ENCODE data around the gene DCLK1.

Gene DCLK1

DNA sequence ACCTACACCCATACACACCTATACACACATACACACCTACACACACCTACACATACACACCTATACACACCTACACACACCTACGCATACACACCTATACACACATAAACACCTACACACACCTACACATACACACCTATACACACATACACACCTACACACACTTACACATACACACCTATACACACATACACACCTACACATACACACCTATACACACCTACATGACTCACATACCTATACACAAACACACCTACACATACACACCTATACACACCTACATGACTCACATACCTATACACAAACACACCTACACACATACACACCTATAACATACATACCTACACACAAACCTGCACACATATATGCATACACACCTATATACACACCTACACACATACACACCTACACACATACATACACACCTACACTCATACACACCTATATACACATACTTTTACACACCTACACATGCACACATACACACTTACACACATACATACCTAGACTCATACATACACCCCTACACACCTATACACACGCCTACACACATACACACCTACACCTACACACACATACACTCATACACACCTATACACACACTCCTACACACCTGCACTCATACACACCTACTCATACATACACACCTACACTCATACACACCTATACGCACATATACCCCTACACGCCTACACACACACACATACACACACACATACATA, 368.0 kb downstream of the DCLK1 start:
- Histone ChIP-seq H3K36me3 (ENCODE audit: insufficient read depth) (no peaks in the 10 kb centered on the region), H4K20me1 (ENCODE audit: insufficient read depth) (no peaks in the 10 kb centered on the region), H3K27ac (no peak overlapping the region), H3K4me2 (no peak overlapping the region), H3K79me2 (ENCODE audit: insufficient read depth, low read depth) (no peaks in the 10 kb centered on the region), H3K4me3 (IDR thresholded peaks at IDR 0.05; ENCODE audit: insufficient read depth, low read depth, low read length) (no peak overlapping the region), H3K9ac (no peak overlapping the region), H2AFZ (ENCODE audit: low read depth) (no peak overlapping the region), H3K4me1 (ENCODE audit: low read depth, poor library complexity, severe bottlenecking) (peaks cover 11% of the 10 kb centered on the region), H3K27me3 (ENCODE audit: insufficient read depth, low read depth) (no peaks in the 10 kb centered on the region)
- TF ChIP-seq, protein P1, sequence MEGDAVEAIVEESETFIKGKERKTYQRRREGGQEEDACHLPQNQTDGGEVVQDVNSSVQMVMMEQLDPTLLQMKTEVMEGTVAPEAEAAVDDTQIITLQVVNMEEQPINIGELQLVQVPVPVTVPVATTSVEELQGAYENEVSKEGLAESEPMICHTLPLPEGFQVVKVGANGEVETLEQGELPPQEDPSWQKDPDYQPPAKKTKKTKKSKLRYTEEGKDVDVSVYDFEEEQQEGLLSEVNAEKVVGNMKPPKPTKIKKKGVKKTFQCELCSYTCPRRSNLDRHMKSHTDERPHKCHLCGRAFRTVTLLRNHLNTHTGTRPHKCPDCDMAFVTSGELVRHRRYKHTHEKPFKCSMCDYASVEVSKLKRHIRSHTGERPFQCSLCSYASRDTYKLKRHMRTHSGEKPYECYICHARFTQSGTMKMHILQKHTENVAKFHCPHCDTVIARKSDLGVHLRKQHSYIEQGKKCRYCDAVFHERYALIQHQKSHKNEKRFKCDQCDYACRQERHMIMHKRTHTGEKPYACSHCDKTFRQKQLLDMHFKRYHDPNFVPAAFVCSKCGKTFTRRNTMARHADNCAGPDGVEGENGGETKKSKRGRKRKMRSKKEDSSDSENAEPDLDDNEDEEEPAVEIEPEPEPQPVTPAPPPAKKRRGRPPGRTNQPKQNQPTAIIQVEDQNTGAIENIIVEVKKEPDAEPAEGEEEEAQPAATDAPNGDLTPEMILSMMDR (conservative IDR thresholded peaks at IDR 0.05; ENCODE audit: low read depth, low read length) = no peak

DNA sequence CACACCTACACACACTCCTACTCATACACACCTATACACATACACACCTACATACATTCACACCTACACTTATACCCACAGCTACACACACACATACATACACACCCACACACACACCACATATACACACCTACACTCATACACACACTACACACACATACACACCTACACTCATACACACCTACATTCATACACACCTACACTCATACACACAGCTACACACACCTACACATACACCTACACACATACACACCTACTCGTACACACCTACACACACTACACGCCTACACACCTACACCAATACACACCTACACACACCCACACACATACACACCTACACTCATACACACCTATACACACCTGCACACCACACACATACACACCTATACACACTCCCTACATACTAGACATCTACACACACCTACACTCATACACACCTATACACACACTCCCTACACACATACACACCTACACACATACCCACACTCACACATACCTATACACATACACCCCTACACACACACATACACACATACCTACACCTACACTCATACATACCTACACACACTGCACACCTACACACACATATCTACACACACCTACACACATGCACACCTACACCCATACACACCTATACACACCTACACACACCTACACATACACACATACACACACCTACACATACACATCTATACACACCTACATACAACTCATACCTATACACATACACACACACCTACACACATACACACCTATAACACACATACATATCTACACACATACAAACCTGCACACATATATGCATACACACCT, 369.5 kb downstream of the DCLK1 start:
- peaks cover 11% of the 10 kb centered on the region for H3K4me1 ChIP-seq (ENCODE audit: low read depth, poor library complexity, severe bottlenecking)
- H3K79me2 ChIP-seq (ENCODE audit: insufficient read depth, low read depth) = no peaks in the 10 kb centered on the region
- H3K4me2 ChIP-seq = no peak overlapping the region
- TF ChIP-seq, protein P1 (conservative IDR thresholded peaks at IDR 0.05; ENCODE audit: low read depth, low read length) = no peak
- H3K9ac ChIP-seq = no peak overlapping the region
- no peaks in the 10 kb centered on the region for H3K27me3 ChIP-seq (ENCODE audit: insufficient read depth, low read depth)
- H2AFZ ChIP-seq (ENCODE audit: low read depth) = no peak overlapping the region
- no peaks in the 10 kb centered on the region for H3K36me3 ChIP-seq (ENCODE audit: insufficient read depth)
- H3K4me3 ChIP-seq (IDR thresholded peaks at IDR 0.05; ENCODE audit: insufficient read depth, low read depth, low read length) = no peak overlapping the region
- no peak overlapping the region for H3K27ac ChIP-seq
- H4K20me1 ChIP-seq (ENCODE audit: insufficient read depth) = no peaks in the 10 kb centered on the region

DNA sequence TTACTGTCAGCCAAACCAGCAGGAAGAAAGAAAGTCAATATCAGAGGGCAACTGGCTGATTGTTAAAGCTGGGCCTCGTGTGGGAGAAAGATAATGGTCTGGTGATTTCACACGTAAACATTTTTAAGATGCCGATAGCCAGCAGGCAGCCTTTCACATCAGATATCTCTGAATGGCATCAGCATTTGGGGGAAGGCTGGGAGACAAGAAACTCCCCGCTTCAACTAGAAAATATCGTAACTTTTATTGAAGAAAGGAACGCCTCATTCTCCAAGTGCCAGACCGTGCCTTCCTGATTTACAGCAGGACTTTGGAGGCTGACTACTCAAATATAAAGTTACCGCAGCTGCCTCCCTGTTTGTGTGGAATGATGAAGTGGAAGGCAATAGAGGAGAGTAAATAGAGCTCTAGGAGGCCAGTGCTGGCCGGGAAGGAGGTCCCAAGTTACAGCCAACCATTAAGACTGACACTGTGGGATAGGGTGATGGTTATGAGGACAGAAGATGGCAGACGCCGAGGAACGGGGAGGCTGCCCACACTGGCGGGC, 370.4 kb downstream of the DCLK1 start:
- Histone ChIP-seq H3K4me3 (IDR thresholded peaks at IDR 0.05; ENCODE audit: insufficient read depth, low read depth, low read length) (no peak overlapping the region), H2AFZ (ENCODE audit: low read depth) (no peak overlapping the region), H3K27ac (no peak overlapping the region), H3K4me1 (ENCODE audit: low read depth, poor library complexity, severe bottlenecking) (peaks cover 11% of the 10 kb centered on the region), H3K9ac (no peak overlapping the region), H3K79me2 (ENCODE audit: insufficient read depth, low read depth) (no peaks in the 10 kb centered on the region), H3K27me3 (ENCODE audit: insufficient read depth, low read depth) (no peaks in the 10 kb centered on the region), H3K36me3 (ENCODE audit: insufficient read depth) (no peaks in the 10 kb centered on the region), H4K20me1 (ENCODE audit: insufficient read depth) (no peaks in the 10 kb centered on the region), H3K4me2 (no peak overlapping the region)
- TF ChIP-seq, protein P1 (conservative IDR thresholded peaks at IDR 0.05; ENCODE audit: low read depth, low read length) = no peak

DNA sequence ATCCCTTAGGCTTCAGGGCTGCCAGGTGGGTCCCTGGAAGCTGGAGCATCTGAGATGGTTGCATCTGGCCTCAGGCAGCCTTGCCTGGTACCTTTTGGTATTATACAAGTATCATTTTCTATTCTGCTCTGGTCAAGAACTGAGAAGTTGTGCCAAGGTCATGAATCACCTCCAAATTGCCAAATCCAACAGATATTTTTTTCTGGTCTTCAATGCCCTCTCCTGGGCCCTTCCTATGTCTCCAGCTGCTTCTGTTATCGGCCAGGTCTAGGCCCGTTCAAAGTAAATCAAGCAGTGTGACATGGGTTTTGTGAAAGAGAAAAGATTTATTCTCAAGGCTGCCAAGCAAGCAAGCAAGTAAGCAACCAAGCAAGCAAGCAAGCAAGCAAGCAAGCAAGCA, 383.6 kb downstream of the DCLK1 start:
- TF ChIP-seq, protein P1 (conservative IDR thresholded peaks at IDR 0.05; ENCODE audit: low read depth, low read length) = no peak
- Histone ChIP-seq H3K27ac (no peak overlapping the region), H3K4me3 (IDR thresholded peaks at IDR 0.05; ENCODE audit: insufficient read depth, low read depth, low read length) (no peak overlapping the region), H4K20me1 (ENCODE audit: insufficient read depth) (no peaks in the 10 kb centered on the region), H3K4me1 (ENCODE audit: low read depth, poor library complexity, severe bottlenecking) (no peaks in the 10 kb centered on the region), H3K79me2 (ENCODE audit: insufficient read depth, low read depth) (no peaks in the 10 kb centered on the region), H3K36me3 (ENCODE audit: insufficient read depth) (no peaks in the 10 kb centered on the region), H3K9ac (no peak overlapping the region), H3K4me2 (no peak overlapping the region), H3K27me3 (ENCODE audit: insufficient read depth, low read depth) (no peaks in the 10 kb centered on the region), H2AFZ (ENCODE audit: low read depth) (no peak overlapping the region)
